HFFc6 (cell line): ENCODE results near the gene SYNE4. TPM values are rescaled to one million over a fixed set of nuclear protein-coding genes. Genes with fewer than 3 reads are reported as not detected.
A peak's percentile ranks its signal among the peaks of the same experiment; 100 is the strongest.
"Not testable (repeated sequence)": the region's sequence is repeated elsewhere in the genome, so short reads cannot be mapped to it uniquely, and the experiment has no call there.

Experiments
- DNase-seq: peaks from one replicate; pipeline ENCODE4 v3.0.0-alpha.2; 2018
- H3K27ac Mint-ChIP-seq: 2 replicates; pipeline ENCODE4 v1.8.0; 2020; ENCODE audit warnings: mild to moderate bottlenecking, mixed read lengths
- H3K27me3 Mint-ChIP-seq: 2 replicates; pipeline ENCODE4 v1.8.0; 2021; ENCODE audit warnings: mild to moderate bottlenecking, moderate library complexity, mixed read lengths; ENCODE audit not compliant: insufficient read depth
- H3K36me3 Mint-ChIP-seq: 2 replicates; pipeline ENCODE4 v1.8.0; 2021; ENCODE audit warnings: low read depth, mixed read lengths
- H3K4me1 Mint-ChIP-seq: 2 replicates; pipeline ENCODE4 v1.8.0; 2020; ENCODE audit warnings: low read depth, mixed read lengths
- H3K4me3 Mint-ChIP-seq: 2 replicates; pipeline ENCODE4 v1.8.0; 2020; ENCODE audit warnings: mild to moderate bottlenecking, moderate library complexity, mixed read lengths
- H3K9me3 Mint-ChIP-seq: 2 replicates; pipeline ENCODE4 v1.8.0; 2020; ENCODE audit warnings: mild to moderate bottlenecking, mixed read lengths
- total RNA-seq, 6 experiments: library from RNA; stranded (reverse); fragmentation: NEBNext Ultra II Directional; extraction: Animal tissue kit (Norgen Biotek cat#: 25700); gene quantifications; 2 replicates in 1 of 6; 3 replicates in 5 of 6; pipeline ENCODE4 v1.2.3, GENCODE V29; 2021
- TF ChIP-seq, protein P1 (sequence below): fragments of 200-600 bp; sonication (generic); IDR thresholded peaks from 2 replicates; pipeline ENCODE4 v1.5.0; 2021; ENCODE audit warnings: antibody characterized with exemption, mild to moderate bottlenecking

SYNE4 gene
- total RNA-seq, 6 experiments from 2014 or later, result 0.07 to 0.40 (median 0.29) TPM

DNA sequence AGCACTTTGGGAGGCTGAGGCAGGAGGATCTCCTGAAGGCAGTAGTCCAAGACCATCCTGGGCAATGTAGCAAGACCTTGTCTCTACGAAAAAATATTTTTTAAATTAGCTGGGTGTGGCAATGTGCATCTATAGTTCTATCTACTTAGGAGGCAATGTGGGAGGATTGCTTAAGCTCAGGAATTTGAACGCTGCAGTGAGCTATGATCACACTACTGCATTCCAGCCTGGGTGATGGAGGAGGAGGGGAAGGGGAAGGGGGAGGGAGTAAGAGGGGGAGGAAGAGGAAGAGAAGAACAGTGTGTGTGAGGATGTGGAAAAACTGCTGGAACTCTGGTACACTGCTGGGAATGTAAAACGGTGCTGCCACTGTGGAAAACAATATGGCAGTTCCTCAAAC lies 33.2 kb upstream of the SYNE4 start:
- Mint-ChIP-seq H3K27me3 (no peaks in the 10 kb centered on the region; the same call in 1 of the 2 replicates), H3K4me1 (peaks cover 29% of the 10 kb centered on the region), H3K9me3 (no peaks in the 10 kb centered on the region), H3K27ac (peak overlapping the region; percentile 57), H3K36me3 (no peaks in the 10 kb centered on the region), H3K4me3 (peak overlapping the region; percentile 7; the same call in 1 of the 2 replicates)
- DNase-seq, result peak; percentile 55
- TF ChIP-seq, protein P1, sequence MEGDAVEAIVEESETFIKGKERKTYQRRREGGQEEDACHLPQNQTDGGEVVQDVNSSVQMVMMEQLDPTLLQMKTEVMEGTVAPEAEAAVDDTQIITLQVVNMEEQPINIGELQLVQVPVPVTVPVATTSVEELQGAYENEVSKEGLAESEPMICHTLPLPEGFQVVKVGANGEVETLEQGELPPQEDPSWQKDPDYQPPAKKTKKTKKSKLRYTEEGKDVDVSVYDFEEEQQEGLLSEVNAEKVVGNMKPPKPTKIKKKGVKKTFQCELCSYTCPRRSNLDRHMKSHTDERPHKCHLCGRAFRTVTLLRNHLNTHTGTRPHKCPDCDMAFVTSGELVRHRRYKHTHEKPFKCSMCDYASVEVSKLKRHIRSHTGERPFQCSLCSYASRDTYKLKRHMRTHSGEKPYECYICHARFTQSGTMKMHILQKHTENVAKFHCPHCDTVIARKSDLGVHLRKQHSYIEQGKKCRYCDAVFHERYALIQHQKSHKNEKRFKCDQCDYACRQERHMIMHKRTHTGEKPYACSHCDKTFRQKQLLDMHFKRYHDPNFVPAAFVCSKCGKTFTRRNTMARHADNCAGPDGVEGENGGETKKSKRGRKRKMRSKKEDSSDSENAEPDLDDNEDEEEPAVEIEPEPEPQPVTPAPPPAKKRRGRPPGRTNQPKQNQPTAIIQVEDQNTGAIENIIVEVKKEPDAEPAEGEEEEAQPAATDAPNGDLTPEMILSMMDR, result no peak

DNA sequence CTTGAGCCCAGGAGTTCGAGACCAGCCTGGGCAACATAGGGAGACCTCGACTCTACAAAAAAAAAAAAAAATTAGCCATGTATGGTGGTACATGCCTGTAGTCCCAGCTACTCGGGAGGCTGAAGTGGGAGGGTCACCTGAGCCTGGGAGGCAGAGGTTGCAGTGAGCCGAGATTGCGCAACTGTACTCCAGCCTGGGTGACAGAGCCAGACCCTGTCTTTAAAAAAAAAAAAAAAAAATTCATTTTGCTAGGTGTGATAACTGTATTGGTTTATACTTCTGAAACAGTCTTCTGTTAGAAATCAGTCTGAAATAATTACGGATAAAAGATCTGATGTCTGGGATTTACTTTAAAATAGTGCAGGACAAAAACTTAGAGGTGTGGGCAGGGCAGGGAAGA lies 32.5 kb upstream of the SYNE4 start:
- H3K4me3 Mint-ChIP-seq, H3K9me3 Mint-ChIP-seq, DNase-seq, H3K36me3 Mint-ChIP-seq, H3K27me3 Mint-ChIP-seq: not testable (repeated sequence)
- Mint-ChIP-seq H3K4me1 (peaks cover 21% of the 10 kb centered on the region), H3K27ac (peak overlapping the region; percentile 57)

DNA sequence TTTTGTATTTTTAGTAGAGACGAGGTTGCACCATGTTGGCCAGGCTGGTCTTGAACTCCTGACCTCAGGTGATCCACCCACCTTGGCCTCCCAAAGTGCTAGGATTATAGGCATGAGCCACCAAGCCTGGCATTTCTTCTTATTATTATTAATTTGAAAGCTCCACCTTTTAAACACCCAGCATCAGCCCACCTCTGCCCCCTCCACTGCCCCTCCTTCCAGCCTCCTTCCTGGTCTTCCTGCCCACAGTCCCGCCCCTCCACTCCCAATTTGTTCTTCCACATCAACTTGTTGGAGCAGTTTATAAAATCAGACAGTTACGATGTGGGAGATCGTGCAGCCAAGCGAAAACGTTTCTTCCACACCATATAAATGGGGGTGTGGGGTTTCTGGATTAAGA lies 31.9 kb upstream of the SYNE4 start:
- no peaks in the 10 kb centered on the region for H3K9me3 Mint-ChIP-seq
- peak overlapping the region; percentile 24; the same call in 1 of the 2 replicates for H3K27ac Mint-ChIP-seq
- DNase-seq, result no peak
- no peaks in the 10 kb centered on the region for H3K36me3 Mint-ChIP-seq
- TF ChIP-seq, protein P1, result no peak
- H3K4me3 Mint-ChIP-seq, result no peak overlapping the region
- no peaks in the 10 kb centered on the region; the same call in 1 of the 2 replicates for H3K27me3 Mint-ChIP-seq
- peaks cover 20% of the 10 kb centered on the region for H3K4me1 Mint-ChIP-seq

DNA sequence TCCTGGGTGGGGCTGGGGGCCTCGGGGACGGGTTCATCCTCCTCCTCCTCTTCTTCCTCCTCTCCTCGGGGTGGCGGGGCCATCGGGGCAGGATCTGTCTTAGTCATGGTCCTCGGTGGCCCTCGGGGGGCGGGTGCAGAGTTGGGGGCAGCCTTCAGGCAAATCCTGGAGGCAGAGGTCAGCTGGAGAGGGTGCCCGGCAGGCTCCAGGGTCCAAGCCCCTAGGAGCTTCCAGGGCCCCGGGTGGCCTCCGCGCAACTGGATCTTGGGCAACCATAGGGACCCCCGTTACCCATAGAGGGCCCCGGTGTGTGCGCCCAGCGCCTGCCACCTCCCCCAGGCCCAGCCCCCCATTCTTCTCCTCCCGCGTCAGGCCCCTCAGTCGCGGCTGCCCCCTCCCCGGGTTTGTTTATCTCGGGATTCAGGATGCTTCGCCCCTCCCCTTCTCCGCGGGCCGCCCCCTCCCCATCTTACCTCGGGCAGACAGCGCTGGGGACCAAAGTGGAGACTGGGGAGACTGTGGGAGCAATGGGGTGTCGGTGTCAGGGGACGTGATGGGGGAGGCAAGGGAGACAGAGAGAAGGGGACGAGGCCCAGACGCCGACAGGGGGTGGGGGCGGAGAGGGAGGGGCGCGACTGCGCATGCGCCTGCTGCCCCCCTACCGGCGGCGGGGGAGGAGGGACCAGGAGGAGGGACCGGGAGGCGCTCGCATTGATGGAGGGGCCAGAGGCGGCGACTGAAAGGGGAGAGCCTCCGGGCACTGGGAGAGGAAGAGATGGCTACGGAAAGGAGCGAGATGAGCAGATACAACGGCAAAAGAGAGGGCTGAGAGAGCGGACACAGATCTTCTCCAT lies 23.9 kb upstream of the SYNE4 start, which contains the start of gene CLIP3:
Gene CLIP3, minus strand, starts transcription at position 623 of the 854 bp plus-strand sequence. Its CDS starts 516 bp downstream, at position 107.
- H3K27me3 Mint-ChIP-seq, result no peaks in the 10 kb centered on the region
- DNase-seq, result peak; percentile 44
- peaks cover 30% of the 10 kb centered on the region for H3K4me1 Mint-ChIP-seq
- peak within 1 kb of the TSS; percentile 88 for H3K4me3 Mint-ChIP-seq
- TF ChIP-seq, protein P1, result peak; percentile 47
- H3K27ac Mint-ChIP-seq, result peak within 1 kb of the TSS; percentile 69
- H3K9me3 Mint-ChIP-seq, result no peaks in the 10 kb centered on the region
- H3K36me3 Mint-ChIP-seq, result peaks cover 19% of the 10 kb centered on the region

DNA sequence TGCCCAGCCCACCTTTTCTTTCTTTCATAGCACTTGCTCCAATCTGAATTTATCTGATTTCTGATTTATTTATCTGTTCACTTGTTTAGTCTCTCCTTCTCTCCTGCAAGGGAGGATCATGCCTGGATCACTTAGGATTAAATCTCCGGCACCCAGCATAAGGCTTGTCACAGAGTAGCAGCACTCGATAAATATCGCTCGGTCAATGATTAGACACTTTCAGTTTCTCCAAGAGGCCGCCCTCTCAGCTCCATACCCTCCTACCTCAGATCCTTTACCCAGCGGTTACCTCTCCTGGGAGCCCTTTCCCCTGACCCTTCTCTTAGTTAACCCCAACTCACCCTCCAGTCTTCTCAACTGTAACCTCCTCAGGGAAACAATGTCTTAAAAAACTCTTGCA lies 22.7 kb upstream of the SYNE4 start:
- Mint-ChIP-seq H3K4me3 (peak overlapping the region; percentile 36; the same call in 1 of the 2 replicates), H3K27ac (no peak overlapping the region), H3K9me3 (no peaks in the 10 kb centered on the region), H3K27me3 (no peaks in the 10 kb centered on the region), H3K4me1 (peaks cover 30% of the 10 kb centered on the region), H3K36me3 (peaks cover 25% of the 10 kb centered on the region)
- TF ChIP-seq, protein P1, result no peak
- no peak for DNase-seq
